ENCODE data around the gene KRT10.
"Not testable (repeated sequence)": the region's sequence is repeated elsewhere in the genome, so short reads cannot be mapped to it uniquely, and the experiment has no call there.

KRT10 gene

DNA sequence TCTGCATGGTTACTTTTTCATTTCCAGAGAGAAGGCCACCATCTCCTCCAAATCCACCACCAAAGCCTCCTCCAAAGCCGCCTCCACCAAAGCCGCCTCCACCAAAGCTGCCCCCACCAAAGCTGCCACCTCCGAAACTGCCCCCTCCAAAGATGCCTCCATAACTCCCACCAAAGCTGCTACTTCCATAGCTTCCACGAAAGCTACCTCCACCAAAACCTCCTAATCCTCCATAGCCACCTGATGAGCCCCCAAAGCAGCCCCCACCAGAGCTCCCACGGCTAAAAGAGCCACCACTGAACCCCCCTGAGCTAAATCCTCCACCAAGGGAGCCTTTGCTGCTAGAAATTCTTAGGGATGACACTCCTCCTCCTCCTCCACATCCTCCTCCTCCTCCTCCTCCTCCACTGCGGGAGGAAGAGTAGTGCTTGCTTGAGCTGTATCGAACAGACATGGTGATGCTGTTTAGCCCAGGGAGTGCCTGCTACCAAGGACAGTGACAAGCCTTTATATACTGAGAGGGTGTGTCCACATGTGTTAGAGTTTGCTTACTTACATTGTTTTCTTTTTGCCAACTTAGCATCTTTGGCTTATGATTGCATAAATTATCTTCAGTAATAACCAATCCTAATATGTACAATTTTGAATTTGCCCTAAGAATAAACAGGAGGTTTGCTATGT lies at the start of gene KRT10:
Gene KRT10 (minus strand): TSS at position 483 of the 681 bp plus-strand sequence. CDS start 29 bp downstream, at position 454.
- DNase-seq = no peak

DNA sequence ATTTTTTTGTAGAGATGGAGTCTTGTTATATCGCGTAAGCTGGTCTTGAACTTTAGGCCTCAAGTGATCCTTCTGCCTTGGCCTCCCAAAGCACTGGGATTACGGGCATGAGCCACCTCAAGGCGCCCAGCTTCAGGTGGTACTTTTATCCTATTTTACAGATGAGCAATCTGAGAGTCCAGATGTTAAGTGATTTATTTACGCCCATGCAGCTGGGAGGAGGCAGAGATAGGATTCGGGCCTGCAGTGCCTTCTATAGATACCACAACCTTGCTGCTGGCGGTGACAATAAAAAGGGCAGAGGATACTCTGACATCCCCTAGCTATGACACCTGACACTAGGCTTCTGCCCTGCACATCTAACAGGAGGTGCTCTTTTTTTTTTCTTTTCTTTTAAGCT lies 48.9 kb upstream of the KRT10 start:
- DNase-seq = no peak

DNA sequence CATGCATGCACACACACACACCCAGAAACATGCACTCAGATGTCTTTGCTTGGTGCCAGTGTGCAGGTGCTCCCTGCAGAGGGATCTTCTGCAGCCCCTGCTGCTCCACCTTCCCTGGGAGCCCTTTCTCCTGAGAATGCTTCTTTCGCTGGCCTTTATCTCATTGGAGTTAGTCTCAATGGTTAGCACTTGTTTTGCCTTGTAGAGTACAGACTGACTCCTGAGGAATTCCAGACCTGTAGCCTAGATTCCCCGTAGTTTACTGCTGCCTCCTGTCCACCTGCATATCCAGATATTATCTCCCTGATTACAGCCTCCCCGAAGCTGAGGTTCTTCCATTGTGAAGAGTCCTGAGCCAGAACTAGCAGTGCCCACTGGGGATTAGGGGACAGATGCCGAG lies 47.7 kb upstream of the KRT10 start:
- no peak for DNase-seq

DNA sequence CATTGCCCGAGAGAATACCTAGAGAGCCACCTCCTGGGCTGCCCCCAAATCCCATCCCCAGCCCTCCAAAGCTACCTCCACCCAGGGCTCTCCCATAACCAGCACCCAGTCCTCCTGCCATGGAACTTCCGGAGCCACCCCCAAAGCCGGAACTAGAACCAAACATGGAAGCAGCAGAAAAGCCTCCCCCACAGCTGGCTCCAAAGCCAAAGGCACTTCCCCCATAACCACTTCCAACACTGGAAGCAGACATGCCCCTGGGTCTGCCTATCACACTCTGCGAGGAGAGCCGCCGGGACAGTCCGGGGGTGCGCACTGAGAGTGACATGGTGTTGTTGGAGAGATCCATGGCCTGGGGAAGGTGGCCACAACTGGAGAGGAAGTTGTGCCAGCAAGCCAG lies 44.4 kb upstream of the KRT10 start, which contains the start of gene KRT12:
Gene KRT12 (minus strand): TSS at position 386 of the 400 bp plus-strand sequence. CDS start 37 bp downstream, at position 349.
- no peak for DNase-seq

DNA sequence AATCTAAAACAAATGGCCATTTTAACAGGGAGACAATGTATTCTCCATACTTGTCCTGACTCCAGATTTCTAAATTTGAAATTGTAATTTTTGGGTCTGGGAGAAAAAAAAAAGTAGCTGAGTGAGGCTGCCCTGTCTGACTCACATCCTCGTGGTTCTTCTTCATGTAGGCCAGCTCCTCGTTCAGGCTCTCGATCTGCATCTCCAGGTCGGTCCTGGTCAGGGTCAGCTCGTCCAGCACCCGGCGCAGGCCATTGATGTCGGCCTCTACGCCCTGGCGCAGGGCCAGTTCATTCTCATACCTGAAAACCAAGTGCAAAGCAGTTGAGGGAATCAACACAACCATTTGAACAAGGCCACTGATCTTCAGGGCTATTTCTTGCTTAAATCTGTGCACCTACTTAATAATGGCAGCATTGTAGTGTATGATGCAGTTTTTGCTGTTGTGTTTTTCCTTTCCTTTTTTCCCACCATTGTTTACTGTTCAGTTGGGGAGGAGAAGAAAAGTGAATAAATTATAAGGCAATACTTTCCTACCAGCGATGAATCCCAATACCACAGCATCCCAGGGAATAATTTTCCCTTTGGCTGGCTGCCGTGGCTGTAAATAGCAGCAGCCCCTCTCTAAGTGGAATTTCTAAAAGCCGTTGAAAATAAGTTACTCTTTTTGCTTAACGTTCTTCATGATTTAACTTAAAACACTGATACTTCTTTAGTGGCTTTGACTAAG lies 42.4 kb upstream of the KRT10 start:
- DNase-seq = no peak

GRCh38 chr17:40862985-40863733 lies 40.7 kb upstream of the KRT10 start:
- DNase-seq = no peak

GRCh38 chr17:40859536-40859935 lies 37.1 kb upstream of the KRT10 start:
- no peak for DNase-seq

DNA sequence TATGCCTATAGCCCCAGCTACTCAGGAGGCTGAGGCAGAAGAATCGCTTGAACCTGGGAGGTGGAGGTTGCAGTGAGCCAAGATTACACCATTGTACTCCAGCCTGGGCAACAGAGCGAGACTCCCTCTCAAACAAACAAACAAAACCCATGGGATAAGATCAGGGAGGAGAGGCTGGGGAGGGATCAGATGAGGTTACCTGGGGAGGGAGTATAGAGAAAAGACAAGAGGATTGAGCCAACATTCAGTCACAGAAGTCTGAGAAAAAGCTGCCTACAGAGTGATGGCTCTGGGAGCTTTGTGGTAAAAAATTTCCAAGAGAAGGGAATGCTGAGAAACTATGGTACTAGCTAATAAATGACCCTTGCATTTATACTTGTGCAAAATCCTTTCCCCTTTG lies 36.3 kb upstream of the KRT10 start:
- DNase-seq = not testable (repeated sequence)

GRCh38 chr17:40857535-40857934 lies 35.1 kb upstream of the KRT10 start:
- no peak for DNase-seq

GRCh38 chr17:40854175-40854814 lies 31.9 kb upstream of the KRT10 start:
- DNase-seq = no peak

GRCh38 chr17:40852364-40852763 lies 29.9 kb upstream of the KRT10 start:
- DNase-seq = no peak

- DNase-seq = no peak
These were observed 28.0 kb upstream of the KRT10 start for GRCh38 chr17:40850293-40850972.

GRCh38 chr17:40849723-40850122 lies 27.3 kb upstream of the KRT10 start:
- DNase-seq = no peak

GRCh38 chr17:40848583-40849235 lies 26.3 kb upstream of the KRT10 start:
- no peak for DNase-seq

DNA sequence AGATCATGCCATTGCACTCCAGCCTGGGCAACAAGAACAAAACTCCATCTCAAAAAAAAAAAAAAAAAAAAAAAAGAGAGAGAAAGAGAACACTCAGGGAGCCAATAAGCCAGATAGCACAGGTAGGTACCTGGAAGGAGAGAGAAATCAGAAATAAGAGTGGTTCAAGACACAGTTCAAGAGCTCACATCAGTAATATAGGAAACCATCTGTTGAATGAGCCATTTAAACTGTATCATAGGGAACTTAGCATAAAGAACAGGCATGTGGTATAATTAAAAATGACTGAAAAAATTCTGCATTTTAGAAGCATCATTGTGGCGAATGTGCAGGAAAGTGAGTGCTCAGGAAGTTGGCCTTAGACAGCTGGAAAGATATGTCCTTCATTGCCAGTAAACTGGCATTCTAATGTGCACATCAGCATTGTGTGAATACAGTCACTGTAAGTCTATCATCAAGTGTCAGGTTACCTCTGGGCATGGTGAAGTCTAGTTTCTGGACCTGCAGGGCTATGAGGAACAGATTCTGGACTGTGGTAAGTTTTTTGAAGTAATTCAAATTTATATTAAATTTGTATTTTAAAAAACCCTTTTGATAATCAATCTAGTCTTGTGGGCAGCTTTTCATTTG lies 24.2 kb upstream of the KRT10 start:
- DNase-seq = no peak

GRCh38 chr17:40844671-40845107 lies 22.3 kb upstream of the KRT10 start:
- DNase-seq = no peak

GRCh38 chr17:40843242-40843641 lies 20.8 kb upstream of the KRT10 start:
- no peak for DNase-seq

GRCh38 chr17:40841246-40841645 lies 18.8 kb upstream of the KRT10 start:
- DNase-seq = no peak

DNA sequence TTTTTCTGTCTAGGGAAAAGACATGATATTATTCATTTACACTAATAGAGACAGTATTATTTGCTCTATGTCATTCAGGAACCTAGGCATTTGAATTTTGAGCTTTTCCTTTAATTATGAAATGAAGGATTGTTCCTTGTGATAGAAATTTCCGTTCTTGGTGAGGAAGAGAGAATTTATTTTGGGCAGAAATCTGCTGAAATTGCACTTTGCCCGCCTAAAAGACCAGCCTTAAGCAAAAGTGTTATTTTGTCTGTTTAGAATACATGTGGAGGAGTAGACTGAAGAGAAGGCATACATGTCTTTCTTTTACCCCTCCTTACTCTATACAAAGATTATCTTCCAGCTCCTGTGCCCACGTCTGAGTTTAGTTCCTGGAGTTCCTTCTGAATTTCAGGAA lies 16.8 kb upstream of the KRT10 start:
- DNase-seq = no peak

- no peak for DNase-seq
These were observed 13.6 kb upstream of the KRT10 start for GRCh38 chr17:40836020-40836419.

Measured in hypothalamus (tissue), 51 donors.